ENCODE measurements around the gene IL22.

- no peak for TF ChIP-seq FOXA1 (IDR thresholded peaks at IDR 0.05)
- TF ChIP-seq ELF4 (IDR thresholded peaks at IDR 0.05): no peak
- no peak for TF ChIP-seq HDGF (IDR thresholded peaks at IDR 0.05; ENCODE audit: borderline replicate concordance)
- TF ChIP-seq ZNF384 (IDR thresholded peaks at IDR 0.05): no peak
- no peak for TF ChIP-seq SP1 (IDR thresholded peaks at IDR 0.05)
- TF ChIP-seq NFRKB (IDR thresholded peaks at IDR 0.05): no peak
These were observed 52.5 kb downstream of the IL22 start for GRCh38 chr12:68200854-68201253.

Data from HEK293T (cell line).